HCT116 (cell line): ENCODE results near the gene SUSD3. TPM values are rescaled to one million over a fixed set of nuclear protein-coding genes. Genes with fewer than 3 reads are reported as not detected.

ENCODE experiments used
- ATAC-seq: fragments of 200-7000 bp; cut with Tn5 transposase; 2 replicates; pipeline ENCODE4 v1.9.1; 2020; ENCODE audit warnings: mild to moderate bottlenecking, moderate library complexity
- BruUV-seq: library from RNA; stranded (reverse); fragments of 400-500 nt; replicated peaks from 2 replicates; lab custom pipeline; 2021; lab: Mats Ljungman, UMichigan
- CTCF ChIA-PET: fragments of 300-600 bp; sonication (Branson Sonifier 250); formaldehyde crosslinking; loops from one replicate; lab custom pipeline; 2021; ENCODE audit warnings: antibody characterized with exemption; lab: Charles Lee
- POLR2A ChIA-PET: fragments of 300-600, 350-600 bp; sonication (Branson Sonifier 250); formaldehyde crosslinking; loops from one replicate; lab custom pipeline; 2021; ENCODE audit warnings: antibody characterized with exemption; lab: Charles Lee
- RAD21 ChIA-PET, 2 experiments: fragments of 300-600 bp; sonication (Branson Sonifier 250); formaldehyde crosslinking; loops; one replicate each; lab custom pipeline; 2023; ENCODE audit warnings: low total read pairs in 2 of 2; ENCODE audit not compliant: uncharacterized antibody in 2 of 2, unreplicated experiment in 2 of 2, low non-redundant PET in 1 of 2; lab: Charles Lee
- DNase-seq: peaks from one replicate; pipeline ENCODE4 v3.0.0-alpha.2; 2010; ENCODE audit warnings: low read depth, low spot score
- H2AFZ ChIP-seq: fragments of 200-600 bp; shearing (Covaris generic), sonication (generic); 2 replicates; pipeline ENCODE4 v1.6.1; 2017; ENCODE audit warnings: low read depth, mixed run types, mixed read lengths, antibody characterized with exemption, low read length; ENCODE audit not compliant: poor library complexity, severe bottlenecking
- H3K27ac ChIP-seq: 2 replicates; pipeline ENCODE4 v1.5.1; 2012; ENCODE audit warnings: low read depth, low read length
- H3K27me3 ChIP-seq: fragments of 200-600 bp; sonication (generic); 2 replicates; pipeline ENCODE4 v1.6.1; 2016; ENCODE audit warnings: mixed run types, low read length, mixed read lengths; ENCODE audit not compliant: insufficient read depth
- H3K36me3 ChIP-seq, 2 experiments: fragments of 200-500 bp in 1 of 2; fragments of 200-600 bp in 1 of 2; sonication (Bioruptor generic) in 1 of 2; sonication (generic) in 1 of 2; 2 replicates each; pipeline versions ENCODE4 v1.5.1 to v1.6.1; 2014 to 2016; ENCODE audit warnings: low read length in 2 of 2, inconsistent platforms in 1 of 2, mixed read lengths in 1 of 2, mixed run types in 1 of 2; ENCODE audit not compliant: insufficient read depth in 2 of 2, control insufficient read depth in 1 of 2
- H3K4me1 ChIP-seq, 2 experiments: fragments of 200-600 bp in 1 of 2; sonication (generic) in 1 of 2; 2 replicates each; pipeline versions ENCODE4 v1.5.1 to v1.6.1; 2012 to 2017; ENCODE audit warnings: low read length in 2 of 2, inconsistent platforms in 1 of 2, mild to moderate bottlenecking in 1 of 2, mixed read lengths in 1 of 2, mixed run types in 1 of 2, moderate library complexity in 1 of 2; ENCODE audit not compliant: insufficient read depth in 2 of 2, control insufficient read depth in 1 of 2
- H3K4me2 ChIP-seq: fragments of 200-600 bp; sonication (generic); 2 replicates; pipeline ENCODE4 v1.6.1; 2017; ENCODE audit warnings: mixed run types, low read length, mixed read lengths
- H3K4me3 ChIP-seq, 2 experiments: fragments of 200-600 bp in 1 of 2; sonication (generic) in 1 of 2; replicated peaks in 1 of 2; 2 replicates each; pipeline ENCODE4 v1.5.1; 2011 to 2016; ENCODE audit warnings: low read length in 2 of 2, control low read depth in 1 of 2, low read depth in 1 of 2, mild to moderate bottlenecking in 1 of 2, mixed read lengths in 1 of 2, mixed run types in 1 of 2
- H3K79me2 ChIP-seq: fragments of 200-600 bp; sonication (generic); 2 replicates; pipeline ENCODE4 v1.6.1; 2017; ENCODE audit warnings: mild to moderate bottlenecking, mixed run types, low read length, moderate library complexity, mixed read lengths; ENCODE audit not compliant: insufficient read depth
- H3K9ac ChIP-seq: fragments of 200-600 bp; sonication (generic); 2 replicates; pipeline ENCODE4 v1.6.1; 2016; ENCODE audit warnings: low read length, mixed read lengths
- H3K9me2 ChIP-seq: fragments of 200-600 bp; sonication (generic), shearing (Covaris generic); 2 replicates; pipeline ENCODE4 v1.6.1; 2017; ENCODE audit warnings: mixed run types, mild to moderate bottlenecking, moderate library complexity; ENCODE audit not compliant: insufficient read depth
- H3K9me3 ChIP-seq, 2 experiments: fragments of 200-500 bp in 1 of 2; fragments of 200-600 bp in 1 of 2; sonication (Bioruptor generic) in 1 of 2; sonication (generic) in 1 of 2; 2 replicates each; pipeline ENCODE4 v1.6.1; 2014 to 2017; ENCODE audit warnings: low read length in 2 of 2, mixed read lengths in 2 of 2, inconsistent platforms in 1 of 2, low read depth in 1 of 2, mild to moderate bottlenecking in 1 of 2, mixed run types in 1 of 2, moderate library complexity in 1 of 2; ENCODE audit not compliant: control insufficient read depth in 1 of 2, insufficient read depth in 1 of 2
- H4K20me1 ChIP-seq: fragments of 200-600 bp; sonication (generic), shearing (Covaris generic); 2 replicates; pipeline ENCODE4 v1.6.1; 2017; ENCODE audit warnings: mixed run types, mild to moderate bottlenecking, moderate library complexity; ENCODE audit not compliant: insufficient read depth
- CBX3 ChIP-seq: IDR thresholded peaks from 2 replicates; pipeline ENCODE4 v1.6.1; 2012; ENCODE audit warnings: low read depth
- EGR1 ChIP-seq: IDR thresholded peaks from 2 replicates; pipeline ENCODE4 v1.6.1; 2012; ENCODE audit warnings: low read depth
- ELF1 ChIP-seq: IDR thresholded peaks from 2 replicates; pipeline ENCODE4 v1.6.1; 2012; ENCODE audit warnings: low read depth, borderline replicate concordance
- EZH2phosphoT487 ChIP-seq: fragments of 200-600 bp; IDR thresholded peaks from 2 replicates; pipeline ENCODE4 v1.6.1; 2018; ENCODE audit warnings: antibody characterized with exemption, borderline replicate concordance
- JUND ChIP-seq: IDR thresholded peaks from 2 replicates; pipeline ENCODE4 v1.6.1; 2012
- POLR2AphosphoS5 ChIP-seq: IDR thresholded peaks from 2 replicates; pipeline ENCODE4 v1.6.1; 2011; ENCODE audit warnings: mild to moderate bottlenecking, low read depth, low read length, moderate library complexity
- REST ChIP-seq: IDR thresholded peaks from 2 replicates; pipeline ENCODE4 v1.6.1; 2012; ENCODE audit warnings: low read depth
- YY1 ChIP-seq: IDR thresholded peaks from 2 replicates; pipeline ENCODE4 v1.6.1; 2011; ENCODE audit warnings: low read length, low read depth, moderate library complexity, mild to moderate bottlenecking; ENCODE audit not compliant: insufficient replicate concordance; ENCODE audit errors: extremely low read depth
- ZFX ChIP-seq: fragments of 450-650 bp; IDR thresholded peaks from 2 replicates; pipeline ENCODE4 v1.6.1; 2017
- ZNF274 ChIP-seq: fragments of 200-500 bp; sonication (Bioruptor generic); IDR thresholded peaks from 2 replicates; pipeline ENCODE4 v1.6.1; 2014; ENCODE audit warnings: mild to moderate bottlenecking, low read depth, low read length, inconsistent platforms
- intact Hi-C: fragments of 100-400 bp; cut with micrococcal nuclease; formaldehyde crosslinking; loops from 2 replicates; pipeline ENCODE4 v1.10.0; 2022
- total RNA-seq: library from RNA; stranded (reverse); gene quantifications from one replicate; pipeline ENCODE4 v1.2.1, GENCODE V29; 2021; ENCODE audit not compliant: unreplicated experiment
- TF ChIP-seq, protein P1 (sequence below), 3 experiments: fragments of 200-600 bp in 1 of 3; sonication (generic) in 1 of 3; IDR thresholded peaks in 2 of 3; conservative IDR thresholded peaks in 1 of 3; 2 replicates each; pipeline ENCODE4 v1.5.1; 2012 to 2017; ENCODE audit warnings: low read depth in 2 of 3, low read length in 2 of 3, antibody characterized with exemption in 1 of 3, borderline replicate concordance in 1 of 3, control low read depth in 1 of 3, mild to moderate bottlenecking in 1 of 3, mixed read lengths in 1 of 3, mixed run types in 1 of 3, moderate library complexity in 1 of 3; ENCODE audit not compliant: insufficient read depth in 1 of 3
- TF ChIP-seq, protein P2 (sequence below): IDR thresholded peaks from 2 replicates; pipeline ENCODE4 v1.6.1; 2011; ENCODE audit warnings: mild to moderate bottlenecking, low read length, moderate library complexity; ENCODE audit not compliant: insufficient replicate concordance; ENCODE audit errors: extremely low read depth

Gene SUSD3
- total RNA-seq, 1 experiment from 2014 or later = 11.3 TPM

- TF ChIP-seq REST (no peak), EZH2phosphoT487 (no peak)
- TF ChIP-seq, all 23 proteins: peak for 0
Observed at GRCh38 chr9:93051680-93052089, 6.8 kb upstream of the SUSD3 start (continued).

GRCh38 chr9:93052791-93053540 lies 5.5 kb upstream of the SUSD3 start:
- ChIA-PET RAD21 (no interaction called here), POLR2A (no interaction called here), CTCF (no interaction called here)
- H3K9me2 ChIP-seq = no peaks in the 10 kb centered on the region
- DNase-seq = no peak
- no peak overlapping the region for H3K4me2 ChIP-seq
- peaks cover 0 to 2% of the 10 kb centered on the region in 2 experiments; a peak in 2 of 4 replicates for H3K4me1 ChIP-seq
- TF ChIP-seq YY1 = no peak
- no peak for TF ChIP-seq POLR2AphosphoS5
- TF ChIP-seq, protein P1, sequence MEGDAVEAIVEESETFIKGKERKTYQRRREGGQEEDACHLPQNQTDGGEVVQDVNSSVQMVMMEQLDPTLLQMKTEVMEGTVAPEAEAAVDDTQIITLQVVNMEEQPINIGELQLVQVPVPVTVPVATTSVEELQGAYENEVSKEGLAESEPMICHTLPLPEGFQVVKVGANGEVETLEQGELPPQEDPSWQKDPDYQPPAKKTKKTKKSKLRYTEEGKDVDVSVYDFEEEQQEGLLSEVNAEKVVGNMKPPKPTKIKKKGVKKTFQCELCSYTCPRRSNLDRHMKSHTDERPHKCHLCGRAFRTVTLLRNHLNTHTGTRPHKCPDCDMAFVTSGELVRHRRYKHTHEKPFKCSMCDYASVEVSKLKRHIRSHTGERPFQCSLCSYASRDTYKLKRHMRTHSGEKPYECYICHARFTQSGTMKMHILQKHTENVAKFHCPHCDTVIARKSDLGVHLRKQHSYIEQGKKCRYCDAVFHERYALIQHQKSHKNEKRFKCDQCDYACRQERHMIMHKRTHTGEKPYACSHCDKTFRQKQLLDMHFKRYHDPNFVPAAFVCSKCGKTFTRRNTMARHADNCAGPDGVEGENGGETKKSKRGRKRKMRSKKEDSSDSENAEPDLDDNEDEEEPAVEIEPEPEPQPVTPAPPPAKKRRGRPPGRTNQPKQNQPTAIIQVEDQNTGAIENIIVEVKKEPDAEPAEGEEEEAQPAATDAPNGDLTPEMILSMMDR (IDR thresholded peaks at IDR 0.05 in 2 of 3, conservative IDR thresholded peaks at IDR 0.05 in 1 of 3; ENCODE audit: borderline replicate concordance in 1 of 3, insufficient read depth in 1 of 3, low read depth in 2 of 3, low read length in 2 of 3) = no peak
- TF ChIP-seq CBX3 = no peak
- TF ChIP-seq, protein P2, sequence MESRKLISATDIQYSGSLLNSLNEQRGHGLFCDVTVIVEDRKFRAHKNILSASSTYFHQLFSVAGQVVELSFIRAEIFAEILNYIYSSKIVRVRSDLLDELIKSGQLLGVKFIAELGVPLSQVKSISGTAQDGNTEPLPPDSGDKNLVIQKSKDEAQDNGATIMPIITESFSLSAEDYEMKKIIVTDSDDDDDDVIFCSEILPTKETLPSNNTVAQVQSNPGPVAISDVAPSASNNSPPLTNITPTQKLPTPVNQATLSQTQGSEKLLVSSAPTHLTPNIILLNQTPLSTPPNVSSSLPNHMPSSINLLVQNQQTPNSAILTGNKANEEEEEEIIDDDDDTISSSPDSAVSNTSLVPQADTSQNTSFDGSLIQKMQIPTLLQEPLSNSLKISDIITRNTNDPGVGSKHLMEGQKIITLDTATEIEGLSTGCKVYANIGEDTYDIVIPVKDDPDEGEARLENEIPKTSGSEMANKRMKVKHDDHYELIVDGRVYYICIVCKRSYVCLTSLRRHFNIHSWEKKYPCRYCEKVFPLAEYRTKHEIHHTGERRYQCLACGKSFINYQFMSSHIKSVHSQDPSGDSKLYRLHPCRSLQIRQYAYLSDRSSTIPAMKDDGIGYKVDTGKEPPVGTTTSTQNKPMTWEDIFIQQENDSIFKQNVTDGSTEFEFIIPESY = no peak
- TF ChIP-seq ZNF274 = no peak
- TF ChIP-seq ELF1 = no peak
- no peak for TF ChIP-seq EGR1
- TF ChIP-seq ZFX = no peak
- TF ChIP-seq JUND = no peak
- no peak overlapping the region for H3K9ac ChIP-seq
- ATAC-seq = no peak
- H3K9me3 ChIP-seq = no peaks in the 10 kb centered on the region
- H2AFZ ChIP-seq = no peak overlapping the region
- H4K20me1 ChIP-seq = no peaks in the 10 kb centered on the region
- H3K4me3 ChIP-seq = no peak overlapping the region
- H3K79me2 ChIP-seq = no peaks in the 10 kb centered on the region
- no peaks in the 10 kb centered on the region for H3K36me3 ChIP-seq
- BruUV-seq = no TSS peak
- H3K27me3 ChIP-seq = no peaks in the 10 kb centered on the region
- H3K27ac ChIP-seq = no peak overlapping the region
- intact Hi-C loops = no loop called here
